GM20000 (cell line): ENCODE measurements around the gene LDB1.
A peak's percentile ranks its signal among the peaks of the same experiment; 100 is the strongest.

Source experiments
- DNase-seq: peaks from one replicate; pipeline ENCODE4 v3.0.0; 2012; ENCODE audit warnings: low spot score
- CTCF ChIP-seq: IDR thresholded peaks from 2 replicates; pipeline ENCODE4 v1.5.1; 2012; ENCODE audit warnings: mild to moderate bottlenecking, control low read depth; ENCODE audit errors: extremely low read depth, missing control alignments

LDB1 gene

DNA sequence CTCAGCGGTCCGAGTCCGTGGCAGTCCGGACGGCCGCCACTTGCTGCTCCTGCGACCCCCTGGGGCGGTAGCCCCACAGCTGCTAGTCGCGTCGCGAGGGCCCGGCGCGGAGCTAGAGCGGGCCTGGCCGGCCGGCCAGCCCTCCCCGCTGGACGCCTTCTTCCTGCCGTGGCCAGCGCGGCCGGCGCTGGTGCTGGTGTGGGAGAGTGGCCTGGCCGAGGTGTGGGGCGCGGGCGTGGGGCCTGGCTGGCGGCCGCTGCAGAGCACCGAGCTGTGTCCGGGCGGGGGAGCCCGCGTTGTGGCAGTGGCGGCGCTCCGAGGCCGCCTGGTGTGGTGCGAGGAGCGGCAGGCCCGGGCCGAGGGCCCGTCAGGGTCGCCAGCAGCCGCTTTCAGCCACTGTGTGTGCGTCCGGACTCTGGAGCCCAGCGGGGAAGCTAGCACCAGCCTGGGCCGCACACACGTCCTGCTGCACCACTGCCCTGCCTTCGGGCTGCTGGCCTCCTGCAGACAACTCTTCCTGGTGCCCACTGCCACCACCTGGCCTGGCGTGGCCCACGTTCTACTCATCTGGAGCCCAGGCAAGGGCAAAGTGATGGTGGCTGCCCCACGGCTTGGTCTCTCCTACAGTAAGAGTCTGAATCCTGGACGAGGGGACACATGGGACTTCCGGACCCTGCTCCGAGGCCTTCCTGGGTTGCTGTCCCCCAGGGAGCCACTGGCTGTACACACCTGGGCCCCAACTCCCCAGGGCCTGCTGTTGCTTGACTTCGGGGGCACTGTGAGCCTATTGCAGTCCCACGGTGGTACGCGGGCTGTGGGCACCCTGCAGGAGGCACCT lies 54.4 kb downstream of the LDB1 start:
- no peak for DNase-seq
- TF ChIP-seq CTCF = no peak

DNA sequence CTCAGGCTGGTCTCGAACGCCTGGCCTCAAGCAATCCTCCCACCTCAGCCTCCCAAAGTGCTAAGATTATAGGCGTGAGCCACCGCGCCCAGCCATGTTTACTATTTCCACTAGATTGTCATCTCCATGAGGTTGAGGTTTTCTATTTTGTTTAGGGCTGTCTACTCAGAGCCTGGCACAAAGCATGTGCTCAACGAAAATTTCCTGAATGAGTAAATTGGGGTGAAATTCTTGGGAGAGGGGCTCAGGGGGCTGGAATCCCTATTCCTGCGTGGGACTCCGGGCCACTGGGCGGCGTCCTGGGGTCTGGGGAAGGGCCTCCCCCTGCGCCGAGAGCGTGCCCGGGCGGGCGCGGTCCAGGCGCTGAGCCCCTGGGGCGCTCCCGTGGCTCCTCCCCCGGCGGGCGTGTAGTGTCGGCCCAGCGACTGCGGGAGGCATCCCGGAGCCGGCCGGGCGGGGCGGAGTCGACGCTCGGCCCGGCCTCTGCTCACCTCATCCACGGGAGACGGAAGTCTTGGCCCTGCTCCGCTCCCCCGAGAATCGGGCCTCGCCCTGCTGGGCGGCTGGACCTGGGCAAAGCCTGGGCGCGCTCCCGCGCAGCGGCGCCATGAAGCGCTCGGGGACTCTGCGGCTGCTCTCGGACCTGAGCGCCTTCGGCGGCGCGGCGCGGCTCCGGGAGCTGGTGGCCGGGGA lies 55.2 kb downstream of the LDB1 start, which contains the start of gene HPS6:
HPS6 (plus strand) TSS at position 482 of the 693 bp plus-strand sequence; CDS start at position 608, 126 bp downstream.
- TF ChIP-seq CTCF = no peak
- peak; percentile 99 for DNase-seq

DNA sequence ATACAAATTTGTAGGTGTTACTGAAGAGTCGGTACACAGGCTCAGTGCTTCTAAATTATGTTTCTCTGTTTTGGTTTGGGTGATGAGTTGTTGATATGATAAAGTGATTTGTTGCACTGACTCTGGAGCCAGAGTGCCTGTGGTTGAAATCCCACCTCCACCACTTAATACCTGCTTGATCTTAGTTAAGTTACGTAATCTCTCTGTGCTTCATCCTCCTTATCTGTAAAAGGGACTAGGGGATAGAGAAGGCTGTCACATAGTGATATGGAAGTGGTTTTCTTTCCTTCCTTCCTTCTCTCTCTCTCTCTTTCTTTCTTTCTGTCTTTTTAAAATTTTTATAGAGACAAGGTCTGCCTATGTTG lies 55.7 kb downstream of the LDB1 start:
- no peak for DNase-seq
- TF ChIP-seq CTCF = no peak

- no peak for DNase-seq
- no peak for TF ChIP-seq CTCF
Observed at GRCh38 chr10:102059987-102060386, 60.2 kb downstream of the LDB1 start.
